Pancreas (tissue), 10 donors: ENCODE measurements around the gene MRPS2. TPM values are rescaled to one million over a fixed set of nuclear protein-coding genes. Genes with fewer than 3 reads are reported as not detected.

Experiments
- ATAC-seq, 4 donors: fragments of 200-7000 bp; cut with Tn5 transposase; one replicate each; pipeline versions ENCODE4 v1.8.0 to v1.9.1; 2020; ENCODE audit warnings: mild to moderate bottlenecking in 4 of 4, moderate library complexity in 4 of 4
- DNase-seq, 6 donors: peaks; one replicate each; pipeline ENCODE4 v3.0.0-alpha.2; 2020
- FAIRE-seq: peaks from 2 replicates; lab custom pipeline; 2012; peaks lifted over from hg19 to GRCh38; lab: Jason Lieb, UNC
- H3K27ac ChIP-seq, 4 donors: fragments of 200-600 bp; sonication (generic); 1 replicate in 3 of 4; 2 replicates in 1 of 4; pipeline versions ENCODE4 v1.5.0 to v1.8.0; 2020
- H3K27me3 ChIP-seq, 4 donors: fragments of 200-600 bp; one replicate each; pipeline ENCODE4 v1.8.0; 2021
- H3K36me3 ChIP-seq, 3 donors: fragments of 200-600 bp; sonication (generic) in 1 of 3; one replicate each; pipeline versions ENCODE4 v1.5.0 to v1.8.0; 2020 to 2021
- H3K4me1 ChIP-seq, 3 donors: fragments of 200-600 bp; one replicate each; pipeline ENCODE4 v1.8.0; 2021
- H3K4me3 ChIP-seq, 4 donors: fragments of 200-600 bp; sonication (generic) in 2 of 4; one replicate each; pipeline versions ENCODE4 v1.5.0 to v1.8.0; 2020 to 2021
- H3K9me3 ChIP-seq, 4 donors: fragments of 200-600 bp; one replicate each; pipeline ENCODE4 v1.8.0; 2021
- CTCF ChIP-seq, 4 donors: fragments of 200-600 bp; sonication (generic) in 3 of 4; IDR thresholded peaks; one replicate each; pipeline versions ENCODE4 v1.5.0 to v1.8.0; 2021; ENCODE audit warnings: antibody characterized with exemption in 4 of 4
- WGBS, 2 donors: extraction: QIAGEN DNeasy Blood & Tissue Kit; methylation state at CpG; one replicate each; pipeline ENCODE4 v1.1.7; 2013; 5-methylcytosine and 5-hydroxymethylcytosine counted together
- intact Hi-C, 3 donors: fragments of 100-400 bp; cut with DNase I; formaldehyde crosslinking; loops; one replicate each; pipeline versions ENCODE4 v1.11.1 to v1.14.2; 2022
- polyA plus RNA-seq, 2 donors: library from polyadenylated mRNA; stranded (reverse); fragments of 200-250 nt; gene quantifications; one replicate each; pipeline ENCODE4 v1.2.3, GENCODE V29; 2013
- total RNA-seq, 6 donors: library from RNA; stranded (reverse); fragmentation: NEBNext Ultra II Directional in 4 of 6; extraction: Animal tissue kit (Norgen Biotek cat#: 25700) in 4 of 6; gene quantifications; one replicate each; pipeline versions ENCODE4 v1.2.1 to v1.2.4, GENCODE V29; 2021 to 2023
- donor health status: healthy with polysubstance abuse.
- donor health status: DM: no; HTN: no; CAD: no; lungs with moderate emphysema.
- donor health status: DM: no; HTN: no; CAD: no.
- donor health status: control.
- donor health status: control.
- donor health status: Bipolar disorder and iron deficiency.
- donor health status: DM: yes; HTN: yes; CAD: no.
- donor health status: DM: no; HTN: no; CAD: no.
- donor health status: DM: no; HTN: no; CAD: no.
- donor health status: DM: yes; HTN: yes; CAD: no.

MRPS2 gene
- total and polyA plus RNA-seq, 8 donors = 16.0 to 34.9 (median 19.1) TPM

- DNase-seq (no peak), FAIRE-seq (no peak), ATAC-seq (no peak)
- intact Hi-C loops = no loop called here
- Histone ChIP-seq H3K9me3 (no peaks in the 10 kb centered on the region), H3K27me3 (no peaks in the 10 kb centered on the region), H3K36me3 (no peaks in the 10 kb centered on the region), H3K4me1 (no peaks in the 10 kb centered on the region), H3K4me3 (no peak overlapping the region), H3K27ac (no peak overlapping the region)
- TF ChIP-seq CTCF (IDR thresholded peaks at IDR 0.05) = no peak
- WGBS, 2 donors = 40 to 54% methylated on average over 17 of the region's 17 CpGs
Observed at GRCh38 chr9:135522931-135523330, 22.4 kb downstream of the MRPS2 start.

GRCh38 chr9:135523521-135524129, 23.1 kb downstream of the MRPS2 start:
- no peak overlapping the region for H3K27ac ChIP-seq
- H3K4me1 ChIP-seq = no peaks in the 10 kb centered on the region
- H3K4me3 ChIP-seq = no peak overlapping the region
- no peak for TF ChIP-seq CTCF (IDR thresholded peaks at IDR 0.05)
- no peaks in the 10 kb centered on the region for H3K9me3 ChIP-seq
- 45 to 48% methylated on average over 19 to 21 of the region's 21 CpGs for WGBS, 2 donors
- ATAC-seq (no peak), DNase-seq (no peak), FAIRE-seq (no peak)
- no peaks in the 10 kb centered on the region for H3K27me3 ChIP-seq
- intact Hi-C loops = no loop called here
- no peaks in the 10 kb centered on the region for H3K36me3 ChIP-seq

GRCh38 chr9:135524130-135524861, 23.8 kb downstream of the MRPS2 start:
- Histone ChIP-seq H3K9me3 (no peaks in the 10 kb centered on the region), H3K27ac (no peak overlapping the region), H3K27me3 (no peaks in the 10 kb centered on the region), H3K4me3 (no peak overlapping the region), H3K36me3 (no peaks in the 10 kb centered on the region), H3K4me1 (no peaks in the 10 kb centered on the region)
- intact Hi-C loops = no loop called here
- WGBS, 2 donors = 44 to 55% methylated on average over 27 of the region's 27 CpGs
- no peak for FAIRE-seq
- ATAC-seq = no peak
- DNase-seq = peak in 1 of 6 donors; percentile 52
- no peak for TF ChIP-seq CTCF (IDR thresholded peaks at IDR 0.05)

GRCh38 chr9:135525241-135526088, 25.0 kb downstream of the MRPS2 start:
- Histone ChIP-seq H3K36me3 (no peaks in the 10 kb centered on the region), H3K4me3 (no peak overlapping the region), H3K9me3 (no peaks in the 10 kb centered on the region), H3K27ac (no peak overlapping the region), H3K27me3 (no peaks in the 10 kb centered on the region), H3K4me1 (no peaks in the 10 kb centered on the region)
- TF ChIP-seq CTCF (IDR thresholded peaks at IDR 0.05) = no peak
- ATAC-seq (no peak), FAIRE-seq (no peak), DNase-seq (no peak)
- intact Hi-C loops = no loop called here
- 54 to 63% methylated on average over 28 to 31 of the region's 31 CpGs for WGBS, 2 donors
